HG02870 (cell line): Measurements from ENCODE around the gene DTD2.
"Not testable (repeated sequence)": the region's sequence is repeated elsewhere in the genome, so short reads cannot be mapped to it uniquely, and the experiment has no call there.

Source experiments
- ATAC-seq: cut with Tn5 transposase; IDR thresholded peaks from one replicate; pipeline ENCODE4 v1.9.1; 2021; ENCODE audit warnings: mild to moderate bottlenecking, moderate library complexity; ENCODE audit not compliant: unreplicated experiment

Gene DTD2

GRCh38 chr14:31456841-31457664 lies at the start of gene DTD2:
TSS of gene DTD2 (minus strand) at chr14:31457506. CDS start at chr14:31457393, 113 bp downstream.
- peak; percentile 94 for ATAC-seq

- ATAC-seq: no peak
Observed at GRCh38 chr14:31505411-31505810, 48.1 kb upstream of the DTD2 start.

- ATAC-seq: no peak
Observed at GRCh38 chr14:31501870-31502269, 44.6 kb upstream of the DTD2 start.

- no peak for ATAC-seq
Observed at GRCh38 chr14:31492759-31493498, 35.6 kb upstream of the DTD2 start.

GRCh38 chr14:31489691-31490090 lies 32.4 kb upstream of the DTD2 start:
- ATAC-seq: peak; percentile 68

GRCh38 chr14:31487886-31488285 lies 30.6 kb upstream of the DTD2 start, which contains the start of gene GPR33:
TSS of gene GPR33 (minus strand) at chr14:31488039. CDS start at chr14:31483965, 4,074 bp downstream.
- ATAC-seq: no peak

- ATAC-seq: no peak
Observed at GRCh38 chr14:31486764-31487163, 29.5 kb upstream of the DTD2 start.

- no peak for ATAC-seq
Observed at GRCh38 chr14:31484754-31485153, 27.4 kb upstream of the DTD2 start.

GRCh38 chr14:31480156-31480555 lies 22.9 kb upstream of the DTD2 start:
- no peak for ATAC-seq

GRCh38 chr14:31479027-31479426 lies 21.7 kb upstream of the DTD2 start:
- no peak for ATAC-seq

- no peak for ATAC-seq
Observed at GRCh38 chr14:31477248-31477647, 19.9 kb upstream of the DTD2 start.

- ATAC-seq: no peak
Observed at GRCh38 chr14:31476131-31476866, 19.0 kb upstream of the DTD2 start.

GRCh38 chr14:31466554-31466953 lies 9.2 kb upstream of the DTD2 start:
- no peak for ATAC-seq

GRCh38 chr14:31465111-31465510 lies 7.8 kb upstream of the DTD2 start:
- no peak for ATAC-seq

GRCh38 chr14:31462450-31462849 lies 5.1 kb upstream of the DTD2 start:
- not testable (repeated sequence) for ATAC-seq

- ATAC-seq: no peak
Observed at GRCh38 chr14:31461545-31461944, 4.2 kb upstream of the DTD2 start.

GRCh38 chr14:31457665-31458659 lies 656 bp upstream of the DTD2 start:
- ATAC-seq: no peak

GRCh38 chr14:31449971-31450610 lies 7.2 kb downstream of the DTD2 start:
- no peak for ATAC-seq

GRCh38 chr14:31449136-31449535 lies 8.2 kb downstream of the DTD2 start:
- no peak for ATAC-seq

- ATAC-seq: no peak
Observed at GRCh38 chr14:31445703-31446102, 11.6 kb downstream of the DTD2 start.
